ENCODE results near the gene MSH4.
A peak's percentile ranks its signal among the peaks of the same experiment; 100 is the strongest.
"Not testable (repeated sequence)": the region's sequence is repeated elsewhere in the genome, so short reads cannot be mapped to it uniquely, and the experiment has no call there.

MSH4 gene

GRCh38 chr1:75785983-75786853 lies 10.5 kb upstream of the MSH4 start, which contains the start of gene RABGGTB:
Gene RABGGTB, plus strand, starts transcription at chr1:75786256. Its CDS starts 16 bp downstream, at chr1:75786272.
- Mint-ChIP-seq H3K9me3 (peaks cover 0 to 1% of the 10 kb centered on the region in 2 donors), H3K4me3 (peak within 1 kb of the TSS; percentile 94 to 95), H3K4me1 (peaks cover 24 to 52% of the 10 kb centered on the region in 2 donors), H3K36me3 (peaks cover 40 to 54% of the 10 kb centered on the region in 2 donors), H3K27ac (peak within 1 kb of the TSS; percentile 97), H3K27me3 (peaks cover 5 to 6% of the 10 kb centered on the region in 2 donors)
- DNase-seq = peak; percentile 98
- peak; percentile 88 to 95 for ATAC-seq (replicated peaks)

GRCh38 chr1:75786901-75787493 lies 9.7 kb upstream of the MSH4 start:
- DNase-seq = no peak
- Mint-ChIP-seq H3K4me3 (peak overlapping the region; percentile 94 to 95), H3K36me3 (peaks cover 46 to 58% of the 10 kb centered on the region in 2 donors), H3K27ac (peak overlapping the region; percentile 97), H3K9me3 (no peaks in the 10 kb centered on the region), H3K4me1 (peaks cover 23 to 58% of the 10 kb centered on the region in 2 donors), H3K27me3 (no peaks in the 10 kb centered on the region)
- ATAC-seq (replicated peaks) = no peak

GRCh38 chr1:75787524-75787923 lies 9.2 kb upstream of the MSH4 start:
- peak overlapping the region; percentile 97 for H3K27ac Mint-ChIP-seq
- peaks cover 46 to 61% of the 10 kb centered on the region in 2 donors for H3K36me3 Mint-ChIP-seq
- H3K4me3 Mint-ChIP-seq = peak overlapping the region; percentile 94 to 95
- no peaks in the 10 kb centered on the region for H3K9me3 Mint-ChIP-seq
- DNase-seq (no peak), ATAC-seq (replicated peaks) (no peak)
- H3K4me1 Mint-ChIP-seq = peaks cover 23 to 58% of the 10 kb centered on the region in 2 donors
- no peaks in the 10 kb centered on the region for H3K27me3 Mint-ChIP-seq

GRCh38 chr1:75789988-75790387 lies 6.7 kb upstream of the MSH4 start:
- DNase-seq (no peak), ATAC-seq (replicated peaks) (no peak)
- H3K27me3 Mint-ChIP-seq = no peaks in the 10 kb centered on the region
- H3K27ac Mint-ChIP-seq = peak overlapping the region; percentile 31
- H3K4me3 Mint-ChIP-seq = peak overlapping the region; percentile 52 to 81
- peaks cover 55 to 78% of the 10 kb centered on the region in 2 donors for H3K36me3 Mint-ChIP-seq
- H3K9me3 Mint-ChIP-seq = no peaks in the 10 kb centered on the region
- peaks cover 25 to 54% of the 10 kb centered on the region in 2 donors for H3K4me1 Mint-ChIP-seq

- ATAC-seq (replicated peaks) (no peak), DNase-seq (no peak)
- Mint-ChIP-seq H3K27me3 (no peaks in the 10 kb centered on the region), H3K4me3 (peak overlapping the region; percentile 55 to 81), H3K36me3 (peaks cover 58 to 82% of the 10 kb centered on the region in 2 donors), H3K4me1 (peaks cover 22 to 47% of the 10 kb centered on the region in 2 donors), H3K9me3 (no peaks in the 10 kb centered on the region), H3K27ac (peak overlapping the region; percentile 89)
Observed at GRCh38 chr1:75791022-75791421, 5.7 kb upstream of the MSH4 start.

GRCh38 chr1:75792091-75792490 lies 4.6 kb upstream of the MSH4 start:
- H3K27ac Mint-ChIP-seq = no peak overlapping the region

GRCh38 chr1:75794382-75794781 lies 2.3 kb upstream of the MSH4 start:
- Mint-ChIP-seq H3K27ac (no peak overlapping the region), H3K36me3 (peaks cover 49 to 75% of the 10 kb centered on the region in 2 donors), H3K4me3 (no peak overlapping the region), H3K27me3 (no peaks in the 10 kb centered on the region), H3K4me1 (peaks cover 12 to 25% of the 10 kb centered on the region in 2 donors), H3K9me3 (no peaks in the 10 kb centered on the region)
- DNase-seq = no peak
- ATAC-seq (replicated peaks) = no peak

More at GRCh38 chr1:75792091-75792490, 4.6 kb upstream of the MSH4 start:
- no peaks in the 10 kb centered on the region for H3K9me3 Mint-ChIP-seq
- peaks cover 56 to 80% of the 10 kb centered on the region in 2 donors for H3K36me3 Mint-ChIP-seq
- H3K4me1 Mint-ChIP-seq = peaks cover 19 to 41% of the 10 kb centered on the region in 2 donors
- ATAC-seq (replicated peaks) = no peak
- H3K4me3 Mint-ChIP-seq = no peak overlapping the region
- no peaks in the 10 kb centered on the region for H3K27me3 Mint-ChIP-seq
- DNase-seq = no peak

- H3K9me3 Mint-ChIP-seq = no peaks in the 10 kb centered on the region
- DNase-seq (no peak), ATAC-seq (replicated peaks) (peak; percentile 6 to 12)
- peaks cover 7 to 11% of the 10 kb centered on the region in 2 donors for H3K4me1 Mint-ChIP-seq
- no peak overlapping the region for H3K4me3 Mint-ChIP-seq
- peaks cover 40 to 61% of the 10 kb centered on the region in 2 donors for H3K36me3 Mint-ChIP-seq
- peak overlapping the region; percentile 51 for H3K27ac Mint-ChIP-seq
- H3K27me3 Mint-ChIP-seq = no peaks in the 10 kb centered on the region
Observed at GRCh38 chr1:75795703-75796193, 934 bp upstream of the MSH4 start.

GRCh38 chr1:75797273-75797588 lies 549 bp downstream of the MSH4 start:
- H3K27me3 Mint-ChIP-seq = no peaks in the 10 kb centered on the region
- peak overlapping the region; percentile 76 for H3K27ac Mint-ChIP-seq
- no peaks in the 10 kb centered on the region for H3K9me3 Mint-ChIP-seq
- H3K4me1 Mint-ChIP-seq = peaks cover 0 to 3% of the 10 kb centered on the region in 2 donors
- peak; percentile 21 to 23 for ATAC-seq (replicated peaks)
- H3K4me3 Mint-ChIP-seq = peak overlapping the region in 1 of 2 donors; percentile 50
- H3K36me3 Mint-ChIP-seq = peaks cover 30 to 49% of the 10 kb centered on the region in 2 donors
- no peak for DNase-seq

GRCh38 chr1:75797606-75798216 lies 1.0 kb downstream of the MSH4 start:
- Mint-ChIP-seq H3K36me3 (peaks cover 30 to 44% of the 10 kb centered on the region in 2 donors), H3K9me3 (no peaks in the 10 kb centered on the region), H3K4me3 (no peak overlapping the region), H3K27me3 (no peaks in the 10 kb centered on the region), H3K4me1 (peaks cover 0 to 3% of the 10 kb centered on the region in 2 donors), H3K27ac (peak overlapping the region; percentile 44)
- DNase-seq (no peak), ATAC-seq (replicated peaks) (peak in 1 of 2 donors; percentile 6)

GRCh38 chr1:75801480-75801879 lies 4.8 kb downstream of the MSH4 start:
- H3K9me3 Mint-ChIP-seq; H3K27ac Mint-ChIP-seq; H3K4me1 Mint-ChIP-seq; ATAC-seq (replicated peaks); DNase-seq; H3K27me3 Mint-ChIP-seq; H3K4me3 Mint-ChIP-seq: not testable (repeated sequence)
- H3K36me3 Mint-ChIP-seq = peaks cover 15 to 26% of the 10 kb centered on the region in 2 donors

GRCh38 chr1:75808921-75809320 lies 12.2 kb downstream of the MSH4 start:
- H3K27me3 Mint-ChIP-seq = no peaks in the 10 kb centered on the region
- ATAC-seq (replicated peaks) = no peak
- no peaks in the 10 kb centered on the region for H3K9me3 Mint-ChIP-seq
- no peak overlapping the region for H3K27ac Mint-ChIP-seq
- H3K4me3 Mint-ChIP-seq = no peak overlapping the region
- DNase-seq = no peak
- H3K36me3 Mint-ChIP-seq = peaks cover 11 to 22% of the 10 kb centered on the region in 2 donors
- H3K4me1 Mint-ChIP-seq = no peaks in the 10 kb centered on the region

GRCh38 chr1:75810113-75810512 lies 13.4 kb downstream of the MSH4 start:
- H3K9me3 Mint-ChIP-seq; H3K4me3 Mint-ChIP-seq; DNase-seq; H3K27me3 Mint-ChIP-seq; H3K4me1 Mint-ChIP-seq; H3K27ac Mint-ChIP-seq; ATAC-seq (replicated peaks): not testable (repeated sequence)
- H3K36me3 Mint-ChIP-seq = peaks cover 11 to 22% of the 10 kb centered on the region in 2 donors
